Renal pelvis (tissue), 4 donors: ENCODE measurements around the gene STXBP6. TPM values are rescaled to one million over a fixed set of nuclear protein-coding genes. Genes with fewer than 3 reads are reported as not detected.

Source experiments
- DNase-seq: peaks from one replicate; pipeline ENCODE4 v3.0.0-alpha.2; 2013
- polyA plus RNA-seq, 3 donors: library from polyadenylated mRNA; unstranded; fragments of 120-200 nt; gene quantifications; one replicate each; pipeline ENCODE4 v1.2.1, GENCODE V29; 2013; ENCODE audit not compliant: insufficient read length in 3 of 3

Gene STXBP6
- polyA plus RNA-seq, 3 donors: 7.0 to 9.3 (median 7.1) TPM

- DNase-seq: no peak
Observed at GRCh38 chr14:24991821-24992220, 58.1 kb downstream of the STXBP6 start.

GRCh38 chr14:24991288-24991687 is 58.7 kb downstream of the STXBP6 start:
- DNase-seq: no peak

GRCh38 chr14:24990773-24991172 is 59.2 kb downstream of the STXBP6 start:
- no peak for DNase-seq

- no peak for DNase-seq
Observed at GRCh38 chr14:24990050-24990449, 59.9 kb downstream of the STXBP6 start.

- DNase-seq: no peak
Observed at GRCh38 chr14:24988760-24989159, 61.2 kb downstream of the STXBP6 start.

- no peak for DNase-seq
Observed at GRCh38 chr14:24986206-24986893, 63.6 kb downstream of the STXBP6 start.

GRCh38 chr14:24984846-24985589 is 64.9 kb downstream of the STXBP6 start:
- peak; percentile 42 for DNase-seq

GRCh38 chr14:24982472-24983155 is 67.3 kb downstream of the STXBP6 start:
- no peak for DNase-seq

- no peak for DNase-seq
Observed at GRCh38 chr14:24979725-24980239, 70.2 kb downstream of the STXBP6 start.

- DNase-seq: no peak
Observed at GRCh38 chr14:24978862-24979724, 70.9 kb downstream of the STXBP6 start.

- no peak for DNase-seq
Observed at GRCh38 chr14:24976602-24977001, 73.3 kb downstream of the STXBP6 start.

- no peak for DNase-seq
Observed at GRCh38 chr14:24975393-24975792, 74.6 kb downstream of the STXBP6 start.

- DNase-seq: no peak
Observed at GRCh38 chr14:24974591-24975374, 75.2 kb downstream of the STXBP6 start.

- DNase-seq: no peak
Observed at GRCh38 chr14:24972844-24973243, 77.1 kb downstream of the STXBP6 start.

- DNase-seq: no peak
Observed at GRCh38 chr14:24971255-24971654, 78.7 kb downstream of the STXBP6 start.

GRCh38 chr14:24966579-24966964 is 83.4 kb downstream of the STXBP6 start:
- no peak for DNase-seq

- no peak for DNase-seq
Observed at GRCh38 chr14:24965934-24966578, 83.9 kb downstream of the STXBP6 start.

- DNase-seq: no peak
Observed at GRCh38 chr14:24965578-24965933, 84.4 kb downstream of the STXBP6 start.

GRCh38 chr14:24964591-24964990 is 85.4 kb downstream of the STXBP6 start:
- DNase-seq: no peak

GRCh38 chr14:24964048-24964447 is 85.9 kb downstream of the STXBP6 start:
- DNase-seq: no peak
